Measurements from ENCODE around the gene PRSS21. TPM values are rescaled to one million over a fixed set of nuclear protein-coding genes. Genes with fewer than 3 reads are reported as not detected.
A peak's percentile ranks its signal among the peaks of the same experiment; 100 is the strongest.

Gene PRSS21
- total RNA-seq, 2 donors from 2014 or later: 1.2 to 4.8 TPM

DNA sequence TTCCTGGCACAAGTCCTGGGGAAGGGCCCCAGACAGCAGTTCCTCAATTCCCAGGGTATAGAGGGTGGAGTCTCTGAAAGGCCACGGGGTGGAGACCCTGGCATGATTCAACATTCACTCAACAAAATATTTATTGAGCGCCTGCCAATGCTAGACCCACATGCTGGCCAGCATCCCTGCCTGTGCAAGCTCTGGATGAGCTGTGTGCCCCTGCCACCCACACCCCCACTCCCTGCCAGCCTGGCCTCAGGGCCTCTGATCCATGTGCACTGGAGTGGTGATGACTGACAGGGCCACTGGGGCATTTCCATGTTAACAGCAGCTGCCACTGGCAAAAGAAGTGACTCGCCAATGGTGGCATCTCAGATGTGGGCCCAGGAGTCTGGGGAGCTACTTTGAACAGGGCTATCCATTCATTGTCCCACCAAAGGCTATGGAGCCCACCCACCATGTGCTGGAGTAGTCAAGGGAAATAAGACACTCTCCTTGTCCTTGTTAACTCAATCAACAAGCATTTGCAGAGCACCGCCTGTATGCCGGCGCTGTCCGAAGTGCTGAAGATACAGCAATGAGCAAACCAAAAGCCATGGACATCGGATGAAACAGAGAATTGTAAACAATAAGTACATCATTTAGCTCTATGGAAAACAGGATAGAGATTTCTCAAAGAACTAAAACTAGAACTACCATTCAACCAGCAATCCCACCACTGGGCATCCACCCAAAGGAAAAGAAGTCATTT is 44.0 kb downstream of the PRSS21 start:
- peaks cover 4% of the 10 kb centered on the region for H3K27me3 Mint-ChIP-seq
- H3K9me3 Mint-ChIP-seq: no peaks in the 10 kb centered on the region
- H3K4me3 Mint-ChIP-seq: no peak overlapping the region
- ATAC-seq (replicated peaks): no peak
- no peak overlapping the region for H3K27ac Mint-ChIP-seq
- H3K4me1 Mint-ChIP-seq: peaks cover 4% of the 10 kb centered on the region
- no peaks in the 10 kb centered on the region for H3K36me3 Mint-ChIP-seq (ENCODE audit: low read depth)

- no peak overlapping the region for H3K4me3 Mint-ChIP-seq
- H3K27me3 Mint-ChIP-seq: no peaks in the 10 kb centered on the region
- peaks cover 7% of the 10 kb centered on the region for H3K4me1 Mint-ChIP-seq
- no peaks in the 10 kb centered on the region for H3K9me3 Mint-ChIP-seq
- ATAC-seq (replicated peaks): no peak
- H3K36me3 Mint-ChIP-seq (ENCODE audit: low read depth): no peaks in the 10 kb centered on the region
- H3K27ac Mint-ChIP-seq: no peak overlapping the region
These were observed 48.6 kb downstream of the PRSS21 start for GRCh38 chr16:2865651-2866050.

GRCh38 chr16:2866431-2866830 is 49.4 kb downstream of the PRSS21 start:
- peak; percentile 46 for ATAC-seq (replicated peaks)
- H3K4me1 Mint-ChIP-seq: peaks cover 7% of the 10 kb centered on the region
- no peaks in the 10 kb centered on the region for H3K36me3 Mint-ChIP-seq (ENCODE audit: low read depth)
- H3K27me3 Mint-ChIP-seq: no peaks in the 10 kb centered on the region
- peak overlapping the region; percentile 7 for H3K27ac Mint-ChIP-seq
- H3K9me3 Mint-ChIP-seq: no peaks in the 10 kb centered on the region
- H3K4me3 Mint-ChIP-seq: peak overlapping the region; percentile 12

- H3K27ac Mint-ChIP-seq: peak overlapping the region; percentile 89
- H3K36me3 Mint-ChIP-seq (ENCODE audit: low read depth): no peaks in the 10 kb centered on the region
- ATAC-seq (replicated peaks): no peak
- H3K4me1 Mint-ChIP-seq: peaks cover 7% of the 10 kb centered on the region
- no peaks in the 10 kb centered on the region for H3K9me3 Mint-ChIP-seq
- H3K27me3 Mint-ChIP-seq: no peaks in the 10 kb centered on the region
- peak overlapping the region; percentile 92 for H3K4me3 Mint-ChIP-seq
These were observed 50.6 kb downstream of the PRSS21 start for GRCh38 chr16:2867661-2867986.

DNA sequence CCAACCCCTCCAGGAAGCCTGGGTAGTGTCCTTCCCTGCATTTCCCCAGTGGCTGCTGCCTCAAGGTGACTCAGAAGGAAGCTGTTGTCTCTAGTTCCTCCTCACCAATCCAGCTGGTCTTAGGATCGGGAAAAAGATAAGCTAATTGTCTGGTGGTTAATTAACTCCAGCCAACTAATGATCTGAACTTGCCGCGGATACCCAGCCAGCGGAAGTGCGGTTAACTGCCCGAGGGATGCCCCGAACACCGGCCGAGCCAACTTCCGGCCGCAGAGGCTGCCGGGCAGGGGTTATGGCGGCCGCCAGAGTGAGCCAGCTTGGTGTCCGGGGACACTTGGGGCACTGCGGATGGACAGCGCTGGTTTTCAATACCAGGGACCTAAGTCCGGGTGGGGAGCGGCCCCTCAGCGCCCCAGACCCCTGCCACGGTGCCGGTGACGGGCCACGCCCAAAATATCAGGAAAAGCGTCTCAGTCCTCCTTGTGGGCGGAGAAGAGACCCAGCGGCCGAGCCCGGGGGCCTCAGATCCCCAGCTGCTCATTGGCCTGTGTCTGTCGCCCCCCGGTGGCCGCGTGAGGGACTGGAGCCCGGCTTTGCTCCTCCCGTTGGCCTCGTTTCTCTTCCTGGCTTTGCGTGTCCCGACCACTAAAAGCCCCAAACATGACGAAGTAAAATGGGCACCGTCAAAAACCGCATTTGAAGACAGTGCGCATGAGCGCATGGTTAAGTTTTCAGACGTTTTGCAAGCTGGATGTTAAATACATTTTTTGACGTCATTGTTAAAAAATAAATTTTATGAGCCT is 51.2 kb downstream of the PRSS21 start:
- ATAC-seq (replicated peaks): peak; percentile 94
- Mint-ChIP-seq H3K9me3 (no peaks in the 10 kb centered on the region), H3K27me3 (no peaks in the 10 kb centered on the region), H3K27ac (peak overlapping the region; percentile 89), H3K36me3 (ENCODE audit: low read depth) (no peaks in the 10 kb centered on the region), H3K4me1 (peaks cover 7% of the 10 kb centered on the region), H3K4me3 (peak overlapping the region; percentile 92)

Other genes with a start within 250 kb of the PRSS21 start
- gene KCTD5, start 134.7 kb upstream of the PRSS21 start, total RNA-seq: 10 to 100 TPM; 42.2 to 79.1 TPM
- 1 to 10 TPM; 2.2 to 2.9 TPM for gene PRSS27, start 97.0 kb upstream of the PRSS21 start, total RNA-seq
- 100 to 1,000 TPM; 553 to 810 TPM for gene SRRM2, start 64.6 kb upstream of the PRSS21 start, total RNA-seq
- gene ELOB, start 40.0 kb upstream of the PRSS21 start, total RNA-seq: 100 to 1,000 TPM; 160 to 280 TPM
- gene PRSS33, start 29.7 kb upstream of the PRSS21 start, total RNA-seq: not detected
- not detected for gene PRSS41, start 18.8 kb upstream of the PRSS21 start, total RNA-seq
- 1 to 10 TPM; 4.0 to 5.7 TPM for gene ZG16B, start 13.1 kb downstream of the PRSS21 start, total RNA-seq
- gene PRSS22, start 40.9 kb downstream of the PRSS21 start, total RNA-seq: 1 to 10 TPM in 1 of 2 donors, not detected in 1; 1.9 TPM
- 10 to 100 TPM; 13.5 to 14.6 TPM for gene FLYWCH2, start 66.0 kb downstream of the PRSS21 start, total RNA-seq
- 10 to 100 TPM; 52.4 to 61.1 TPM for gene FLYWCH1, start 94.7 kb downstream of the PRSS21 start, total RNA-seq
- not detected for gene KREMEN2, start 147.0 kb downstream of the PRSS21 start, total RNA-seq
- 10 to 100 TPM; 24.4 to 41.4 TPM for gene PAQR4, start 152.1 kb downstream of the PRSS21 start, total RNA-seq
- 100 to 1,000 TPM in 1 of 2 donors, 10 to 100 TPM in 1; 97.7 to 154 TPM for gene PKMYT1, start 163.2 kb downstream of the PRSS21 start, total RNA-seq
- under 1 TPM in 1 of 2 donors, not detected in 1; 0.15 TPM for gene CLDN9, start 195.7 kb downstream of the PRSS21 start, total RNA-seq
- not detected for gene CLDN6, start 200.9 kb downstream of the PRSS21 start, total RNA-seq
- 10 to 100 TPM in 1 of 2 donors, 1 to 10 TPM in 1; 9.7 to 11.9 TPM for gene TNFRSF12A, start 203.1 kb downstream of the PRSS21 start, total RNA-seq
- gene HCFC1R1, start 206.7 kb downstream of the PRSS21 start, total RNA-seq: 10 to 100 TPM; 28.2 to 46.0 TPM
- 10 to 100 TPM; 49.8 to 68.1 TPM for gene THOC6, start 206.8 kb downstream of the PRSS21 start, total RNA-seq
- gene BICDL2, start 219.7 kb downstream of the PRSS21 start, total RNA-seq: 10 to 100 TPM in 1 of 2 donors, 1 to 10 TPM in 1; 1.1 to 12.1 TPM
- gene MMP25, start 229.3 kb downstream of the PRSS21 start, total RNA-seq: 1 to 10 TPM; 5.9 to 7.1 TPM
- gene IL32, start 248.4 kb downstream of the PRSS21 start, total RNA-seq: 1,000 to 10,000 TPM; 3,603 to 3,666 TPM

Data from activated T-helper 17 cell treated with anti-CD3 and anti-CD28 coated beads, Interleukin-2, amount 50 U/mL, for 72 hours (primary cell).